ENCODE data around the gene ZC3H7A. TPM values are rescaled to one million over a fixed set of nuclear protein-coding genes. Genes with fewer than 3 reads are reported as not detected.

The ZC3H7A gene
- total and polyA plus RNA-seq, 10 of the 15 experiments (the other 5 are each of a cell fraction or from before 2014, with no cell fraction given), result 46.3 to 188 (median 68.6) TPM

- TF ChIP-seq GATAD2B (conservative IDR thresholded peaks at IDR 0.05; ENCODE audit: low read depth) (no peak), SMC3 (IDR thresholded peaks at IDR 0.05; ENCODE audit: borderline replicate concordance, low read length) (no peak), CBFB (IDR thresholded peaks at IDR 0.05; ENCODE audit: low read depth) (no peak), TBL1XR1 (IDR thresholded peaks at IDR 0.05; ENCODE audit: low read depth, low read length) (no peak), BRCA1 (IDR thresholded peaks at IDR 0.05; ENCODE audit: low read depth, low read length) (no peak), WRNIP1 (IDR thresholded peaks at IDR 0.05; ENCODE audit: borderline replicate concordance, low read depth, low read length) (no peak), JUND (IDR thresholded peaks at IDR 0.05; ENCODE audit: low read depth, low read length) (no peak), IRF4 (IDR thresholded peaks at IDR 0.05; ENCODE audit: low read depth, low read length) (no peak), POLR2AphosphoS5 (IDR thresholded peaks at IDR 0.05; ENCODE audit: low read length) (no peak), RAD51 (IDR thresholded peaks at IDR 0.05) (no peak), STAT3 (IDR thresholded peaks at IDR 0.05; ENCODE audit: low read depth, low read length) (no peak), ATF7 (IDR thresholded peaks at IDR 0.05; ENCODE audit: low read depth) (no peak)
- Histone ChIP-seq H3K36me3 (ENCODE audit: control insufficient read depth in 2 of 2, insufficient read depth in 2 of 2, low read length in 1 of 2) (peaks cover 7 to 52% of the 10 kb centered on the region in 2 experiments), H3K9ac (ENCODE audit: control insufficient read depth, insufficient read depth, low read length) (no peak overlapping the region), H2AFZ (ENCODE audit: control insufficient read depth, low read depth, low read length) (no peak overlapping the region), H4K20me1 (ENCODE audit: control insufficient read depth, insufficient read depth) (no peaks in the 10 kb centered on the region), H3K4me3 (no peak overlapping the region), H3K4me1 (ENCODE audit: control insufficient read depth, insufficient read depth, low read length) (no peaks in the 10 kb centered on the region), H3K27me3 (replicated peaks in 1 of 2; ENCODE audit: control insufficient read depth in 2 of 2, insufficient read depth in 2 of 2, low read length in 1 of 2) (no peaks in the 10 kb centered on the region), H3K4me2 (ENCODE audit: control insufficient read depth, insufficient read depth) (no peak overlapping the region), H3K27ac (ENCODE audit: control insufficient read depth, insufficient read depth) (no peak overlapping the region), H3K79me2 (ENCODE audit: control insufficient read depth, insufficient read depth, low read length) (no peaks in the 10 kb centered on the region), H3K9me3 (replicated peaks; ENCODE audit: control insufficient read depth, insufficient read depth, low read length) (no peaks in the 10 kb centered on the region)
- ChIA-PET RAD21 (ENCODE audit: unreplicated experiment) (interaction anchor here (0.8 kb wide), 1 partner anchor 35 kb away, joined by 4 read pairs; no protein-coding TSS in a partner anchor), SMC1A (ENCODE audit: uncharacterized antibody, unreplicated experiment) (interaction anchor here (1.1 to 1.6 kb wide), 2 partner anchors 35 to 104 kb away, joined by 5 read pairs; no protein-coding TSS in a partner anchor), CTCF (interaction anchor here (1.2 kb wide), 1 partner anchor 19 kb away, joined by 3 read pairs; no protein-coding TSS in a partner anchor), POLR2A (interaction anchor here (1.7 kb wide), 1 partner anchor 28 kb away, joined by 3 read pairs; no protein-coding TSS in a partner anchor)
- BruUV-seq (replicated peaks), result no TSS peak
- no peak for ATAC-seq
- FAIRE-seq, result no peak
- intact Hi-C loops (cut with micrococcal nuclease; ENCODE audit: unreplicated experiment), result no loop called here
- in situ Hi-C loops (cut with MboI), result no loop called here
- no peak for DNase-seq (ENCODE audit: low read depth, low spot score)
- 75% methylated on average over 4 of the region's 4 CpGs for WGBS (ENCODE audit: insufficient coverage, insufficient replicate concordance, low lambda C conversion rate, missing lambda C conversion rate)
Observed at GRCh38 chr16:11762431-11762830, 34.6 kb downstream of the ZC3H7A start.
